HG03354 (cell line): ENCODE data around the gene PSMB7.

ENCODE experiments used
- ATAC-seq: cut with Tn5 transposase; IDR thresholded peaks from one replicate; pipeline ENCODE4 v1.9.1; 2021; ENCODE audit warnings: mild to moderate bottlenecking; ENCODE audit not compliant: unreplicated experiment, poor library complexity, severe bottlenecking

The PSMB7 gene

GRCh38 chr9:124415102-124415851 is at the start of gene PSMB7:
PSMB7 (minus strand) TSS chr9:124415442; CDS start chr9:124415425, 17 bp downstream.
- peak; percentile 96 for ATAC-seq

GRCh38 chr9:124462739-124463138 is 47.5 kb upstream of the PSMB7 start:
- ATAC-seq, result no peak

GRCh38 chr9:124458441-124458840 is 43.2 kb upstream of the PSMB7 start:
- no peak for ATAC-seq

- no peak for ATAC-seq
These were observed 42.7 kb upstream of the PSMB7 start for GRCh38 chr9:124457887-124458431.

- no peak for ATAC-seq
These were observed 42.0 kb upstream of the PSMB7 start for GRCh38 chr9:124457079-124457886.

GRCh38 chr9:124456341-124457078 is 41.3 kb upstream of the PSMB7 start:
- ATAC-seq, result no peak

- no peak for ATAC-seq
These were observed 40.6 kb upstream of the PSMB7 start for GRCh38 chr9:124455820-124456219.

- no peak for ATAC-seq
These were observed 39.7 kb upstream of the PSMB7 start for GRCh38 chr9:124454791-124455443.

- no peak for ATAC-seq
These were observed 39.1 kb upstream of the PSMB7 start for GRCh38 chr9:124454296-124454695.

- no peak for ATAC-seq
These were observed 38.4 kb upstream of the PSMB7 start for GRCh38 chr9:124453586-124454191.

GRCh38 chr9:124452841-124453585 is 37.8 kb upstream of the PSMB7 start:
- ATAC-seq, result no peak

GRCh38 chr9:124452326-124452725 is 37.1 kb upstream of the PSMB7 start:
- ATAC-seq, result no peak

GRCh38 chr9:124450931-124451661 is 35.9 kb upstream of the PSMB7 start:
- ATAC-seq, result no peak

GRCh38 chr9:124450241-124450924 is 35.1 kb upstream of the PSMB7 start, which contains the start of gene ADGRD2:
ADGRD2 (plus strand) TSS chr9:124450451; CDS start chr9:124451667, 1,216 bp downstream.
- no peak for ATAC-seq

- no peak for ATAC-seq
These were observed 34.3 kb upstream of the PSMB7 start for GRCh38 chr9:124449381-124450151.

- no peak for ATAC-seq
These were observed 32.8 kb upstream of the PSMB7 start for GRCh38 chr9:124448019-124448418.

GRCh38 chr9:124447297-124447661 is 32.0 kb upstream of the PSMB7 start:
- ATAC-seq, result no peak
